GM10248 (cell line): ENCODE data around the gene ANKRD50.

ENCODE experiments used
- CTCF ChIA-PET: fragments of 300-600 bp; sonication (Branson Sonifier 250); formaldehyde crosslinking; extraction: SDS; loops from one replicate; lab custom pipeline; 2021; ENCODE audit warnings: antibody characterized with exemption; lab: Yijun Ruan, JAX
- POLR2A ChIA-PET: fragments of 350-650 bp; sonication (Branson Sonifier 250); formaldehyde crosslinking; extraction: SDS; loops from one replicate; lab custom pipeline; 2020; ENCODE audit warnings: antibody characterized with exemption; lab: Yijun Ruan, JAX
- DNase-seq: peaks from one replicate; pipeline ENCODE4 v3.0.0; 2012; ENCODE audit errors: extremely low spot score
- TF ChIP-seq, protein P1 (sequence below): IDR thresholded peaks from 2 replicates; pipeline ENCODE4 v1.5.1; 2012; ENCODE audit warnings: mild to moderate bottlenecking, low read depth; ENCODE audit errors: extremely low read depth, missing control alignments, control extremely low read depth

The ANKRD50 gene

DNA sequence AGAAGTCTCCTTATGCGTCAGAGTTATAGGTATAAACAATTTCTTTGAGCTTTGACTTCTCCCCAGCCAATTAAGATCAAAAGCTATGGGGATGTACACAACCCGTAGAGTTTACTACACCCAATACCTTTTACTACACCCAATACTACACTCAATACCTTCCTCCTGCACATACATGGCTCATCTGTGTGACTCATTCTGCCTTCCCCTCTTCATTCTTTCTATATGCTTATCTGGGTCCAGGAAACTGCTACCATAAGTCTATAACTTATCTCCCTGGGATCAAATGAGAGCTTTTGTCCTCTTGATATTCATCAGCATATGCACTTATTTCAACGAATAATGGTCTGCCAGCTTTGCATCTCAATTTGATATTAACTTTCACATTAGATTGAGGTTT lies 28.2 kb downstream of the ANKRD50 start:
- ChIA-PET POLR2A (no interaction called here), CTCF (interaction anchor here (0.9 to 1.5 kb wide), 3 partner anchors 9 to 34 kb away, joined by 3 to 4 read pairs (median 4); no protein-coding TSS in a partner anchor)
- TF ChIP-seq, protein P1, sequence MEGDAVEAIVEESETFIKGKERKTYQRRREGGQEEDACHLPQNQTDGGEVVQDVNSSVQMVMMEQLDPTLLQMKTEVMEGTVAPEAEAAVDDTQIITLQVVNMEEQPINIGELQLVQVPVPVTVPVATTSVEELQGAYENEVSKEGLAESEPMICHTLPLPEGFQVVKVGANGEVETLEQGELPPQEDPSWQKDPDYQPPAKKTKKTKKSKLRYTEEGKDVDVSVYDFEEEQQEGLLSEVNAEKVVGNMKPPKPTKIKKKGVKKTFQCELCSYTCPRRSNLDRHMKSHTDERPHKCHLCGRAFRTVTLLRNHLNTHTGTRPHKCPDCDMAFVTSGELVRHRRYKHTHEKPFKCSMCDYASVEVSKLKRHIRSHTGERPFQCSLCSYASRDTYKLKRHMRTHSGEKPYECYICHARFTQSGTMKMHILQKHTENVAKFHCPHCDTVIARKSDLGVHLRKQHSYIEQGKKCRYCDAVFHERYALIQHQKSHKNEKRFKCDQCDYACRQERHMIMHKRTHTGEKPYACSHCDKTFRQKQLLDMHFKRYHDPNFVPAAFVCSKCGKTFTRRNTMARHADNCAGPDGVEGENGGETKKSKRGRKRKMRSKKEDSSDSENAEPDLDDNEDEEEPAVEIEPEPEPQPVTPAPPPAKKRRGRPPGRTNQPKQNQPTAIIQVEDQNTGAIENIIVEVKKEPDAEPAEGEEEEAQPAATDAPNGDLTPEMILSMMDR, result no peak
- DNase-seq, result no peak

DNA sequence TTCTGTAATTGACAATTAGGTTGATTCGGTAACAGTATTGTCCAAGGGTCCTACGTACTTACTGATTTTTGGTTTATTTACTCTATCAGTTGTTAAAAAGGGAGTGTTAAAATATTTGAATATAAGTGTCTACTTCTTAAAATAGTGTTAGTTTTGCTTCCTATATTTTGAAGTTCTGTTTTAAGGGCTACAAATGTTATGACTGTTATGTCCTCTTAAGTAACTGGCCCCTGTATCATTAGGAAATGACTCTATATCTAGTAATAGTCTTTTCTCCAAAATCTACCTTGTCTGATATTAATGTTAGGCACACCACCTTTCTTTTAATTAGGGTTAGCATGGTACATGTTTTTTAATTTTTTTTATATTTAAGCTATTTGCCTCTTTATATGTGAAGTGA lies 30.1 kb downstream of the ANKRD50 start:
- POLR2A ChIA-PET, result no interaction called here
- no peak for DNase-seq
- CTCF ChIA-PET, result no interaction called here
- TF ChIP-seq, protein P1, result no peak

DNA sequence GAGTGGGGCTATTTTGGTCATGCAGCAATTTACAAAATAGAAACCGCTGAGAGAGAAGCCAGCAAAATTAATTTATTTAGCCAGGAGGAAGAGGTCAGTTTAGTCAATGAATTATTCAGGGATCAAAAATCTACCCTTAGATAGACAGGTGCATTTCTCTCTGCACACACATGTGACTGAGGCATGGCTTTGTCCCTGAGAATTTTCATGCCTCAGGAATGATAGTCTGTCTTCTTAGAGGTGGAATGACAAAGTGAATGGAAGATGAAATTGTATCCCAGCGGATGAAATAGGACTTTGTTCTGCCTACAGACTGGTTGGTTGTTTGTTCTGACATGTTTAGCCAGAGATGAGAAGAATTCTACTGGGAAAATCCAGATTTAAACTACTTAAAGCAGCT lies 46.0 kb downstream of the ANKRD50 start:
- TF ChIP-seq, protein P1, result no peak
- CTCF ChIA-PET, result no interaction called here
- POLR2A ChIA-PET, result no interaction called here
- no peak for DNase-seq

DNA sequence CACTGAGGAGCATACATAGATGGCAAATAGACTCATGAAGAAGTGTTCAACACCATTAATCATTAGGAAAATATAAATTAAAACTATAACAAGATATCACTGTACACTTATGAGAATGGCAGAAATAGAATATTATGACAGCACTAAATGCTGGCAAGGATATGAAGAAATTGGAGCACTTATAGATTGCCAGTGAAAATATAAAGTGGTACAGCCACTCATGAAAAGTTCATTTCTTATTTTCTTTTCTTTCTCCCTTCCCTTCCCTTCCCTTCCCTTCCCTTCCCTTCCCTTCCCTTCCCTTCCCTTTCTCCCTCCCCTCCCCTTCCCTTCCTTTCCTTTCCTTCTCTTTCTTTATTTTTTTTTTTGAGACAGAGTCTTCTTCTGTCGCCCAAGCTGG lies 53.7 kb downstream of the ANKRD50 start:
- ChIA-PET POLR2A (no interaction called here), CTCF (no interaction called here)
- TF ChIP-seq, protein P1, result no peak

DNA sequence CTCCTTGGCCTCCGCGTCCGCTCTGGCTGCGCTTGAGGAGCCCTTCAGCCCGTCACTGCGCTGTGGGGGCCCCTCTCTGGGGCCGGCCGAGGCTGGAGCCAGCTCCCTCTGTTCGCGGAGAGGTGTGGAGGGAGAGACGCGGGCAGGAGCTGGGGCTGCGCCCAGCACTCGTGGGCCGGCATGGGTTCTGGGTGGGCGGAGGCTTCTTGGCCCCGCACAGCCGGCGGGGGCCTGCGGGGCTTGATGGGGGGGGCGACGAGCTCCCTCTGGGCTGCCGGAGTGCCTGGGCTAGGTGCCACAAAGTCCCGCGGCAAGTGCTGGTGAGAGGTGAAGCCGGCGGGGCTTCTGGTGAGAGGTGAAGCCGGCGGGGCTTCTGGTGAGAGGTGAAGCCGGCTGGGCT lies 61.9 kb downstream of the ANKRD50 start:
- no peak for DNase-seq
- POLR2A ChIA-PET, result no interaction called here
- TF ChIP-seq, protein P1, result no peak
- CTCF ChIA-PET, result interaction anchor here (1.4 kb wide), 1 partner anchor 34 kb away, joined by 3 read pairs; no protein-coding TSS in a partner anchor

More for the DNA sequence above, 53.7 kb downstream of the ANKRD50 start:
- DNase-seq, result no peak

DNA sequence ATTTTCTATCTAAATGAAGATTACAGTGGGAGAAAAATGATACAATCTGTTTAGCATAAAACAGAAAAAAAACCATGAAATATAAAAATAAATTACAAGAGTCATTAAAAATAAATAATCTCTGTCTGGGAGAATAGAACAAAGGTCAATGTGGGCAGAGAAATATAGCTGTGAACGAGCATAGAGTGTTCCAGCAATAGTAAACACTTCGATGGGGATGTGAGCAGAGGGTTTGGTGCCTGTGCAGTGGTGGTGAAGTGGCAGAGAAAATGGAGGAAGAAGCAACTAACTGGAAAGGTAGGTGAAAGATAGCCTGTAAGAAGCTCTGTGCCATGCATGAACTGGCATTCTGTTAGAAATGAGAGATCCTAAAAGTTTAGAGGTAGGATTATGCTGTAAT lies 64.9 kb downstream of the ANKRD50 start:
- ChIA-PET CTCF (no interaction called here), POLR2A (no interaction called here)
- TF ChIP-seq, protein P1, result no peak
- DNase-seq, result no peak
